Hepatocyte (in vitro differentiated cells): ENCODE data around the gene SPATA32. TPM values are rescaled to one million over a fixed set of nuclear protein-coding genes. Genes with fewer than 3 reads are reported as not detected.

Experiments
- DNase-seq: peaks from one replicate; pipeline ENCODE4 v3.0.0-alpha.2; 2016; ENCODE audit warnings: low spot score
- H2AFZ ChIP-seq: fragments of 200-600 bp; sonication (generic); 2 replicates; pipeline ENCODE4 v1.6.0; 2016; ENCODE audit warnings: antibody characterized with exemption, mild to moderate bottlenecking
- H3K27ac ChIP-seq: fragments of 200-600 bp; sonication (generic); 2 replicates; pipeline ENCODE4 v1.5.1; 2016; ENCODE audit warnings: mild to moderate bottlenecking
- H3K27me3 ChIP-seq: fragments of 200-600 bp; sonication (generic); 2 replicates; pipeline ENCODE4 v1.6.1; 2016
- H3K36me3 ChIP-seq: fragments of 200-600 bp; sonication (generic); replicated peaks from 2 replicates; pipeline ENCODE4 v1.5.1; 2016; ENCODE audit warnings: low read depth; ENCODE audit not compliant: insufficient read depth
- H3K4me1 ChIP-seq: fragments of 200-600 bp; sonication (generic); 2 replicates; pipeline ENCODE4 v1.5.1; 2016; ENCODE audit warnings: mild to moderate bottlenecking, moderate library complexity; ENCODE audit not compliant: insufficient read depth
- H3K4me2 ChIP-seq: fragments of 200-600 bp; sonication (generic); 2 replicates; pipeline ENCODE4 v1.6.0; 2016
- H3K4me3 ChIP-seq: fragments of 200-600 bp; sonication (generic); 2 replicates; pipeline ENCODE4 v1.5.1; 2016; ENCODE audit warnings: mild to moderate bottlenecking
- H3K79me2 ChIP-seq: fragments of 200-600 bp; sonication (generic); 2 replicates; pipeline ENCODE4 v1.6.0; 2017; ENCODE audit warnings: mild to moderate bottlenecking
- H3K9me2 ChIP-seq: fragments of 200-600 bp; sonication (generic); replicated peaks from 2 replicates; pipeline ENCODE4 v1.6.0; 2017; ENCODE audit warnings: mild to moderate bottlenecking; ENCODE audit not compliant: insufficient read depth
- H3K9me3 ChIP-seq: fragments of 200-600 bp; sonication (generic); 2 replicates; pipeline ENCODE4 v1.5.1; 2016; ENCODE audit warnings: low read depth, mild to moderate bottlenecking
- H4K20me1 ChIP-seq: fragments of 200-600 bp; sonication (generic); 2 replicates; pipeline ENCODE4 v1.6.0; 2016; ENCODE audit warnings: mild to moderate bottlenecking; ENCODE audit not compliant: insufficient read depth, poor library complexity, severe bottlenecking
- EZH2 ChIP-seq: fragments of 200-600 bp; sonication (generic); IDR thresholded peaks from 2 replicates; pipeline ENCODE4 v1.6.1; 2016; ENCODE audit warnings: antibody characterized with exemption, mild to moderate bottlenecking, borderline replicate concordance
- EZH2phosphoT487 ChIP-seq: fragments of 200-600 bp; sonication (generic); IDR thresholded peaks from one replicate; pipeline ENCODE4 v1.6.1; 2018; ENCODE audit warnings: antibody characterized with exemption, mild to moderate bottlenecking, low read depth, moderate library complexity; ENCODE audit not compliant: unreplicated experiment, severe bottlenecking
- WGBS: methylation state at CpG from one replicate; pipeline ENCODE4 v1.1.6; 2016; ENCODE audit warnings: low lambda C conversion rate; ENCODE audit errors: missing lambda C conversion rate; 5-methylcytosine and 5-hydroxymethylcytosine counted together
- polyA plus RNA-seq: library from polyadenylated mRNA; unstranded; fragments of >200 nt; fragmentation: Nextera tagmentation; extraction: Ambion mirVana; gene quantifications from 2 replicates; pipeline ENCODE4 v1.2.1, GENCODE V29; 2016
- total RNA-seq: library from RNA; depleted of rRNA; stranded (reverse); fragments of >200 nt; gene quantifications from 2 replicates; pipeline ENCODE4 v1.2.3, GENCODE V29; 2014
- TF ChIP-seq, protein P1 (sequence below): fragments of 200-600 bp; sonication (generic); IDR thresholded peaks from 2 replicates; pipeline ENCODE4 v1.5.1; 2016; ENCODE audit warnings: antibody characterized with exemption, mild to moderate bottlenecking; ENCODE audit not compliant: poor library complexity

Gene SPATA32
- total and polyA plus RNA-seq, 2 experiments from 2014 or later, result 0.31 TPM; not detected in 1

DNA sequence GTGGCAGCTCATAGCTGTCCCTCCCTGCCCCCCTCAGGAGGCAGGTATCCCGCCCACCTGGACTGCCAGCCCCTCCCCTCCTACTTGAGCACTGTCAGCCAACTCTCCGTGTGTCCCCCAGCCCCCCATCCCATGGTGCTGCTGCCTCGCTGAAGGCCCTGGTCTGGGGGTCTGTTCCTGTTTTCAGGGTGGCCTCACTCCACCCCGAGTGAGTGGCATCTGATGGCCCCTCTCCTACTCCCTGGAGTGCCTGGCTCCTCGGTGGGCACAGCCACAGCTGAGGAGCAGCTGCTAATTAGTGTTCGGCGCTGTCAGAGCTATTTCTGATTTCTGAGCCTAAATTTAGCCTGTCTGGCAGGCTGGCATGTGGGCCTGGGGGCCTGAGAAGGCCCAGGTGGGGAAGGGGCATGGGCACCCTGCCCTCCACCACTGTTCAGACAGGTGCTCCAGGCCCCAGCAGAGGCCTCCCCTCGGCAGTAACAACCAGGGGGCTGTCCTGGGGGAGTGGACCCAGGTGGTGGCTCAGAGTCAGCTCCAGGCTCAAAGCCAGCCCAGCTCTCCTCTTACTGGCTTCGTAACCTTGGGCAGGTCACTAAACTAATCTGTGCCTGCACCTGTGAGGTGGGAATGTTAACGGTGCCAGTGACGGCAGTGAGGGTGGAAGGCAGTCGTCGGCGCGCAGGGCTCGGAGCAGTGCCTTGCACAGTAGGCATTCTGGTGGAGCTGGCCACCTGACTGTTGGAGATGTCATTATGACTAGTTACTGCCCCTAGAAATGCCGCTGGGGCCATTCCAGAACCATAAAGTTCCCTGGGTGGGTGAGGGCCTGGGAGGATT, 33.8 kb downstream of the SPATA32 start:
- Histone ChIP-seq H3K36me3 (no peaks in the 10 kb centered on the region), H3K4me1 (peaks cover 13% of the 10 kb centered on the region), H3K9me2 (no peaks in the 10 kb centered on the region), H2AFZ (no peak overlapping the region), H3K4me2 (peak overlapping the region; percentile 30), H3K27ac (peak overlapping the region; percentile 38), H4K20me1 (no peaks in the 10 kb centered on the region), H3K79me2 (no peaks in the 10 kb centered on the region), H3K4me3 (no peak overlapping the region), H3K9me3 (no peaks in the 10 kb centered on the region), H3K27me3 (peaks cover 11% of the 10 kb centered on the region)
- WGBS, result 80% methylated on average over 16 of the region's 17 CpGs
- TF ChIP-seq EZH2phosphoT487 (no peak), EZH2 (no peak)
- TF ChIP-seq, protein P1, sequence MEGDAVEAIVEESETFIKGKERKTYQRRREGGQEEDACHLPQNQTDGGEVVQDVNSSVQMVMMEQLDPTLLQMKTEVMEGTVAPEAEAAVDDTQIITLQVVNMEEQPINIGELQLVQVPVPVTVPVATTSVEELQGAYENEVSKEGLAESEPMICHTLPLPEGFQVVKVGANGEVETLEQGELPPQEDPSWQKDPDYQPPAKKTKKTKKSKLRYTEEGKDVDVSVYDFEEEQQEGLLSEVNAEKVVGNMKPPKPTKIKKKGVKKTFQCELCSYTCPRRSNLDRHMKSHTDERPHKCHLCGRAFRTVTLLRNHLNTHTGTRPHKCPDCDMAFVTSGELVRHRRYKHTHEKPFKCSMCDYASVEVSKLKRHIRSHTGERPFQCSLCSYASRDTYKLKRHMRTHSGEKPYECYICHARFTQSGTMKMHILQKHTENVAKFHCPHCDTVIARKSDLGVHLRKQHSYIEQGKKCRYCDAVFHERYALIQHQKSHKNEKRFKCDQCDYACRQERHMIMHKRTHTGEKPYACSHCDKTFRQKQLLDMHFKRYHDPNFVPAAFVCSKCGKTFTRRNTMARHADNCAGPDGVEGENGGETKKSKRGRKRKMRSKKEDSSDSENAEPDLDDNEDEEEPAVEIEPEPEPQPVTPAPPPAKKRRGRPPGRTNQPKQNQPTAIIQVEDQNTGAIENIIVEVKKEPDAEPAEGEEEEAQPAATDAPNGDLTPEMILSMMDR, result no peak
- peak; percentile 6 for DNase-seq

DNA sequence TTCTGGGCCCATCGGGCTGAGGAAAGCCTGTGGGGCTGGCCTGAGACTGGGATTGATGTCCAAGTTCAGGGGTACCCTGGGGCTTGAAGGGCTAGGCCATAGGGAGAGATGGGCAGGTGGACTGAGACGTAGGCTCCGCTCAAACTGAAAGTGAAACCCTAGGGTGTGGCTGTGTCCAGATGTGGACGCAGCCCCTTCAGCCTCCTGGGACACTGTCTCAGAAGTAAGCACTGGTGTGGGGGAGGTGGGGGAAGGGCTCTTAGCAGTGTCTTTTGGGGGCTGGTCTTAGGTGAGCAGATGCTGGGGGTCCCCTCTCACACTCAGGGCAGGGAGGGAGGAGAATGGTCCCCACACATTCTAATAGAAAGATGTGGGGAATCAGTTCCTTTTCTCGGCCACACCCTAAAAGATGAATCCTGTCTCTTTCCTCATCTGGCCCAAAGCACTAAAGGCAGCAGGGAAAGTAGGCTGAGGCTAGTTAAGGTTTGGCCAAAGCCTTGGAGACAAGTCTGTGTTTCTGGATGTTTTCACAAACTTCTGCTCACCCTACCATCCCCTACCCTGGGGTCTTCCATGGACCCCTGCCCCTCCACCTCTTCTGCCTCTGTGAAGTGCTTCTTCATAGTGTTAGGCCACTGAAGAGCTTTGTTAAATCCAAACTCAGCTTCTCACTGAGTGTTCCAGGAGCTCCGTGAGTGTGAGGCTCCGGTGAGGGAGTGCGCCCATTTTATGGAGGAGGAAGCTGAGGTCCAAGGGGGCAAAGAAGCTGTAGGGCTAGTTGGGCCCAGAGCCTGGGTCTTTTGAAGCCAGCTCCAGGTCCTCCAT, 34.6 kb downstream of the SPATA32 start:
- Histone ChIP-seq H3K27me3 (peaks cover 20% of the 10 kb centered on the region), H3K4me3 (no peak overlapping the region), H3K4me1 (peaks cover 13% of the 10 kb centered on the region), H4K20me1 (no peaks in the 10 kb centered on the region), H3K4me2 (no peak overlapping the region), H3K36me3 (no peaks in the 10 kb centered on the region), H3K27ac (no peak overlapping the region), H2AFZ (no peak overlapping the region), H3K9me2 (no peaks in the 10 kb centered on the region), H3K79me2 (no peaks in the 10 kb centered on the region), H3K9me3 (no peaks in the 10 kb centered on the region)
- DNase-seq, result peak; percentile 4
- TF ChIP-seq EZH2phosphoT487 (no peak), EZH2 (no peak)
- TF ChIP-seq, protein P1, result no peak
- 90% methylated on average over 8 of the region's 8 CpGs for WGBS

- H3K9me3 ChIP-seq, result no peaks in the 10 kb centered on the region
- H3K9me2 ChIP-seq, result no peaks in the 10 kb centered on the region
- H3K79me2 ChIP-seq, result no peaks in the 10 kb centered on the region
- WGBS, result 82% methylated on average over 3 of the region's 3 CpGs
- no peaks in the 10 kb centered on the region for H3K36me3 ChIP-seq
- TF ChIP-seq, protein P1, result no peak
- TF ChIP-seq EZH2phosphoT487, result no peak
- TF ChIP-seq EZH2, result no peak
- no peak for DNase-seq
- no peak overlapping the region for H3K27ac ChIP-seq
- no peak overlapping the region for H3K4me2 ChIP-seq
- H3K4me3 ChIP-seq, result no peak overlapping the region
- peaks cover 13% of the 10 kb centered on the region for H3K4me1 ChIP-seq
- H4K20me1 ChIP-seq, result no peaks in the 10 kb centered on the region
- peaks cover 22% of the 10 kb centered on the region for H3K27me3 ChIP-seq
- H2AFZ ChIP-seq, result no peak overlapping the region
These were observed 35.3 kb downstream of the SPATA32 start for GRCh38 chr17:45226576-45226975.
